HG03342 (cell line): ENCODE data around the gene CEP72.
"Not testable (repeated sequence)": the region's sequence is repeated elsewhere in the genome, so short reads cannot be mapped to it uniquely, and the experiment has no call there.

Experiments
- ATAC-seq: cut with Tn5 transposase; IDR thresholded peaks from one replicate; pipeline ENCODE4 v1.9.1; 2021; ENCODE audit warnings: mild to moderate bottlenecking, moderate library complexity; ENCODE audit not compliant: unreplicated experiment

CEP72 gene

DNA sequence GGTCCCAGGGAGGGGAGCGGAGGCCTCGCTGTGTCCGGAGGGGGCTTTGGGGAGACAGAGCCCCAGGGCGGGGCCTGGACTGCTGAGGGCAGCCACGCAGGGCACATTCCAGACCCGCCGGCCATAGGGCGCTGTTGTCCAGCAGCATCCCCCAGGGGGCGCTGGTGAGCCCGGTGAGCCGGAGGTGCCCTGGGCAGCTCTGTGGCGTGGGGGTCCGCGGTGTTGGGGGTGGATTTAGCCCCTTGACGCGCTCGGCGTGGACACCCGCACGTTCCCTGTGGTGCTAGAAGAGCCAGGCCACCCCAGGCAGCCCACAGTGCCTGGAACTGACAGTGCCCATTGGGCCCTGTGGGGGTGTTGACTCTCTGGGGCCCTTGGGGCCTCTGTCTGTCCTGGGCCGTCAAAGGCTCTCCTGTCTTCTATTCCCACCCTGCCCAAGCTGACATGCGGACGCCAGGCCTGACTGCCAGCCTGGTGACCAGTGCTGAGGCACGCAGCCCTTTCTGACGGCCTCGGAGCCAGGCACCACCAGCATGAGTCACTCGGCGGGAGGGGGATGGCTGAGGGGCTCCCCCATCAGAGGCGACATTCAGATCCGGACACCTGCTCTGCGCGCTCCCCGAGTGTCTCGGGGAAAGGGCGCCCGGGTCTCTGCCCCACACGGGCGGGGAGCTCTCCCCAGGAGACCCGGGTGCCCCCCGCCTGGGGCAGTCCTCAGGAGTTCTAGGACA, 57.1 kb downstream of the CEP72 start:
- ATAC-seq = no peak

DNA sequence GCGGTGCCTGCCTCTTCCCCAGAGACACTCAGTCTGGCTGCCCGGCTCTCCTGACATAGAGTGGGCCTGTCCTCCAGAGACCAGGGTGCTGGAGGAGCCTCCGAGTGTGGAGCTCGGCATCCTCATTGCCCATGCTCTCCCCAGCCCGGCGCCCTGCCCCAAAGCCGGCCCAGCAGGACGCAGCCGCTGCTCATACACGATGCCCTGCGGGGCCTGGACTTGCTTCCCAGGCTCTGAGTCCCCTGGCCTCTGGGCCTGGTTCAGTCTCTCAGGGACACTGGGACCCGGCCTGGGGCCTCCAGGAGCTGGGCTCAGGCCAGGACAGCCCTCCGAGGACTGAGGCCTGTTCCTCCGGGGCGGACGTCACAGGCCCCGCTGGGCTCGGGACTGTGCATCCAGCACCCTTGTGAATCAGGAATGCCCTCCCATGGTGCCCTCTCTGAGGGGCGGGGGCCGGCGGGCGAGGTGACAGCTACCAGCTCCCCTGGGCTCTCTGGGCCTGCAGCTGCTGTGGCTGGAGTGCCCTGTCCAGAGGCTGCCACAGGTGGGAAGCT, 57.8 kb downstream of the CEP72 start:
- no peak for ATAC-seq

DNA sequence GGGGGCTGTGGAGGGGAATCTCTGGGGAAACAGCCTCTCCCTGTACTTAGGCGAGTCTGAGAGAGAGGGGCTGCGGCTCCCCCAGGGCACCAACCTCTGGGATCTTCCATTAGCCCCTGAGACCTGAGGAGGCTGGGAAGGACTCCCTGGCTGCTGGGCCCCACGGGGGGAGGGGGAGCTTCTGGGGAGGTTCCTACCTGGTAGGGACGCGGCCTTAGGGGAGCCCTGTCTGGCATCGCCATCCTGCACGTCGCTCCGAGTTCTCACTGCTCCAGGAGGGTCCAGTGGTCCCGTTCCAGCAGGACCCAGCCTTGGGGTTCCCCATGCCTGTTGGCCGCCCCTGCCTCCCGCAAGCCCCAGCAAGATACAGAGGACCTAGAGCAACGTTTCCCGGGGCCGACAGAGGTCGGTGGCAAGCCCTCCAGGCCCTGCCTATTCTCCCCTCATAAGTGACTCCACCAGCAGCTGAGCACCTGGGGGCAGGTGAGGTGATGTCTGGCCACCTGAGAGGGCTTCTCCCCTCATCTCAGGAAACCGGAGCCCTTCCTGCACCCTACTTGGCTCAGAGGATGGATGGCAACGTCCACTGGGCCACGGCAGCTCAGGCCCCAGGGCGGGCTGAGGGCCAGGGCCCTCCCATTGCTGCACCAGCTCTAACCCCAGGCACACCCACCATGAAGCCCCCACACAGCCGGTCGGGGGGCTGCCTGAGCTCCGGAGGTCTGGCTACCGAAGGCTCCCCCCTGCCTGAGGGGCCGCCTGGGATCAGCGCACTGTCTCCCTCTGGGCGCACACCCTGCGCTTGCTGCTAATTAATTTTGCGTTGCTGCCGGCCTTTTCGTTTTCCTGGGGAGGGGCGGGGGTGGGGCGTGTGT, 58.5 kb downstream of the CEP72 start:
- ATAC-seq = no peak

DNA sequence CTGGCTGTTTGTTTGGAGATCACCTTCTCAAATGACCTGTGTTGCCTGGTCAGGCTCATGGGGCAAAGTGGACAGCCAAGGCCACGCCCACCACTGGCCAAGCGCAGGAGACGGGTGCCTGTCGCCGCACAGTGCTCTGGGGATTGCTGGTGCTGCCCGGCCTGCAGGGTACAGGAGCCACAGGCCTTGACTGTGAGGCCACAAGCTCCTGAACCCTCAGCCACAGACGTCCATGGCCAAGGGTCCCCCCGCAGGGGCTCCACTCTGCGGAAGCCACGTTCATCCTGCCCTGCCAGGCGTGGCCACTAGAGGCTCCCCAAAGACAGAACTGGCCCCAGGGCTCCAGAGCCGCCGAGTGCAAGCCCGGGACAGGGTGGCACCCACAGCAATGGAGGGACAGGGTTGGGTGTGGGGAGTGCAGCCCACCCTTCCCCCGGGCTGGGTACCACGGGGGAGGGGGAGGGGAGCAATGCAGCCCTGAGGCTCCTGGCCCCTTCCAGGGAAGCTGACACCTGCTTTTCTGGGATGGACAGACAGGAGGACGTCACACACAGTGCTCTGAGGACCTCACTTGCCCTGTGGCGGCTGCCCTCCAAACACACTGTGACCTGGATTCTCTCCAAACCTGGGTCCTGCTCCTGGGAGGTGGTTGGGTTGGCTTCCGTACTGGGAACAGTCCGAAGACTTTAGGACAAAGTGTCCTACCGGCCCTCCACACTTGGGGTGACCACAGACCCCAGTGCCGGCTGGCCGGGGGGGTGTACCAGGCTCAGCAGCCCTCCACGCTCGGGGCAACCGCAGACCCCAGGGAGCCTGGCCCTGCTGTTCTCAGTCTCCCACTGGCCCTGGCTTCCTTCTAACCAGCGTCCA, 59.6 kb downstream of the CEP72 start:
- ATAC-seq = no peak

DNA sequence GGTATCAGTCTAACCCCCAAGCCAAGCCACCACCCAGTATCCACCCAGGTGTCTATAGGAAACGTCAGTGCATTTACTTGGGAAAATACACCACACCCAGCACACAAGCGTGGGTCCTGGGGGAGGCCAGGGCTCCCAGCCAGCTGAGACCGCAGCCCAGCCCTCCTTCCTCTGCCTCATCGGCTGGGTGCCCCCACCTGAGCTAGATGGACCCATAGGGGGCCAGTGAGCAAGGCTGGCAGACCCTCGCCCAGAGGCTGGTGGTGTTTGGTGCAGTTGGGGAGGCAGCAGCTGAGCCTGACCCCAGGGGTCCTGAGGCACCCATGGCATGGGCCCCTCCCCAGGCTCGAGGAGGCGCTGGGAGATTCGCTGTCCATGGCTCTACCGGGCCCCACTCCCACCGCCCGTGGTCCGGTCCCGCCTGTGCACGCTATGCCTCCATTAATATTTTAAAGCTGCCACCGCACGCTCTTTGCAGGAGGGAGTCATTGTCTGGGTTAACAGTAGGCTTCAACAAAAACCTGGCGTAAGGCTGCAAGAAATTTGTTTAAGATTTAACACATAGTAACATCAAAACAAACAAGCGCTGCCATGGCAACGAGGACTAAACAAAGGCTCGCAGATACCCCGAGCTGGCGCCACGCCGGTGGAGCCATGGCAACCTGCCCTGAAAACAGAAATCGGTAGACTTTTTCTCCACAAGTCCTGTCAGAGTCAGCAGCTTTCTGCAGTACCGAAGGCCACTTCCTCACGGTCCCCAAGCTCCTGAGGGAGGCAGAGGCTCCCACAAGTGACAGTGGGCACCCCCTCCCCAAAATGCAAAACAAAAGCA, 60.4 kb downstream of the CEP72 start:
- peak; percentile 63 for ATAC-seq

DNA sequence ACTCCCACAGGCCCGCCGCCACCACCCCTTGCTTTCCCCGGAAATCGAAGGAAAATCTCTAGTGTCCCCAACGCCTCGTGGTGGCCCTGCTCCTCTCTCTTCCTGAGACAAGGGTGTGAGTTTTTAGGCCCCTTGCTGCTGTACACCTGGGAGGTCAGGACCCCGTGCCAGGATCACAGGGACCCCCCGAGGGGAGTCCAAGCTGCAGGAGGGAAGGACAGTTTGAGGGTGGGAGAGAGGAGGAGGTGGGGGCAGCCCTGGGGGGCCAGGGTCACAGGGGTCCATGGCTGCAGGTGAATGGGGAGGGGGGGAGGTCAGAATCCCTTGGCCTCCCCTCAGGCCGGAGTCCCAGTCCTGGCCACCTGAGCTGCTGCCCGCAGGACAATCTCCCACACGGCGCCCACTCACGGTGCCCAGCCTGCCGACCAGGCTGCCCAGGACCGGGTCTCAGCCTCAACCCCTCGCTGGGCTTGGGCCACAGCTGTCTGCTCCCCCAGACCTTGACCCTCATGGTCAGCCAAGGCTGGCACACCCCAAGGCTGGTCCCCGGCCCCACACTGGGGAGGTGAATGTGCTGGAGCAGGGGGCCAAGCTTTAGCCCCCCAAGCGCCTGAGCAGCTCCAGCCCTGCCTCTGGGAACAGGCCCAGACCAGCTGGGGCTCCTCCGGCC, 61.2 kb downstream of the CEP72 start:
- ATAC-seq = no peak

DNA sequence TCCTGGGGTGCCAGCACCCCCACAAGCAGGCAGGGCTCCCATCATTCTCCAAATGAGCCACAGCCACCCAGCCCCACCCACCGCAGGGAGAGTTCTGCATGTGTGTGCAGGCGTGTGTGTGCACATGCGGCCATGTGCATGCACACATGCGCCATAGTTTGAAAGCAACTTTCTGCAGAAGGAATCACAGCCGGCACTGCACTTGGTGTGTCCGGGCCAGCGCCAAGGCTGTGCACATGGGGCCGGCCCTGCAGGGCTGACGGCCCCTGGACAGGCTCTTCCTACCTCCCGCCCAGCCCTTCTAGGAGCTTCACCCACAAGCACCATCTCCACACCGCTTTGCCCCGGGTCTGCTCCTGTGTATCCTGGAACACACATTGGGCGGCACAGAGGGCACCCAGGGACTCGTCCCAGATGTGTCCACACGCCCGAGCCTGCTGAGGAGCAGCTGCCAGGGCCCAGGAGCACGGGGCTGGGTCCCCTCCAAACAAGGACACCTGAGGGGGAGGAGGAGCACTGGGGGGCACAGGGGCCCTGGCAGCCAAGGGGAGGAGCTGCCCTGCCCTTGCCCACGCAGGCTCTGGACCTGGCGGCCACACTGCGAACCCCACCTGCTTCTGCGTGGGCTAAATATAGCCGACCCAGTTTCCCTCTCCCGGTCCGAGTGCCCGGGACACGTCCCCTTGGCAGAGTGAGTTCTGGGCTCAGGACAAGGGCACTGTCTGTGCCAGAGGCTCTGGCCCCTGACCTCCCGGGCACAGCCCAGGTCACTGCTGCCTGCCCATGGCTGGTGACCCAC, 61.9 kb downstream of the CEP72 start:
- no peak for ATAC-seq

DNA sequence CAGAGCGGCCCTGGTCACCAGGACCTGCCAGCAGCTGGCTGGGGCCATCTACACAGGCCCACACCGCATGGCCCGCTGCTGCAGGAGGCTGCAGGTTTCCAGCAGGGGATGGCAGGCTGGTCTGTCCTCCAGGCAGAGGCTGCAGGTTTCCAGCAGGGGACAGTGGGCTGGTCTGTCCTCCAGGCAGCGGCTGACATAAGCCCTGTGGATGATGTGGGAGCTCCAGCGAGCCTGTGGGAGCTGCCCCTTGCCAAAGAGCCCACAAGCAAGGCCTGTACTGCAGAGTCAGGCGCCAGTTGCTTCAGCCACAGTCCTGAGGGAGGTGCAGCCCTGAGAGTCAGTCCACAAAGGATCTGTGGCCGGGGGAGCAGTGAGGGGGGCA, 62.5 kb downstream of the CEP72 start:
- no peak for ATAC-seq

DNA sequence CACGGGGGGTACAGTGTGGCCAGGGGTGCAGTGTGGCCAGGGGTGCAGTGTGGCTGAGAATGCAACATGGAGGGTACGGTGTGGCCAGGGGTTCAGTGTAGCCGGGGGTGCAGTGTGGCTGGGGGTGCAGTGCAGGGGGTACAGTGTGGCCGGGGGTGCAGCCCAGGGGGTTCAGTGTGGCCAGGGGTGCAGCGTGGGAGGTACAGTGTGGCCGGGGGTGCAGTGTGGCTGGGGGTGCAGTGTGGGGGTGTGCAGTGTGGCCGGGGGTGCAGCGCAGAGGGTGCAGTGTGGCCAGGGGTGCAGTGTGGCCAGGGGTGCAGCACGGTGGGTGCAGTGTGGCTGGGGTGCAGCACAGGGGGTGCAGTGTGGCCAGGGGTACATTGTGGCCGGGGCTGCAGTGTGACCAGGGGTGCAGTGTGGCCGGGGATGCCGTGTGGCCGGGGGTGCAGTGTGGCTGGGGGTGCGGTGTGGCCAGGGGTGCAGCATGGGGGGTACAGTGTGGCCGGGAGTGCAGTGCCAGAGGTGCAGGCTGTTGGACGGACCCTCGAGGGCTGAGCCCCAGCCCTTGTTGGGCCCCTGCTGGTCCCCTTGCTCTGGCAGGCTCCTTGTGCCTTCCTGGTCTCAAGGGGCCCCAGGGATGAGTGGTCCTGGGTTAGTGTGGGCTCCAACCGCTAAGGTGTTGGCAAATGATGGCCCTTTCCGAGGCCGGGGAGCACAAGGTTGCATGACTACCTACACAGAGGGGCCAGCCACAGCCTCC, 63.2 kb downstream of the CEP72 start:
- no peak for ATAC-seq

DNA sequence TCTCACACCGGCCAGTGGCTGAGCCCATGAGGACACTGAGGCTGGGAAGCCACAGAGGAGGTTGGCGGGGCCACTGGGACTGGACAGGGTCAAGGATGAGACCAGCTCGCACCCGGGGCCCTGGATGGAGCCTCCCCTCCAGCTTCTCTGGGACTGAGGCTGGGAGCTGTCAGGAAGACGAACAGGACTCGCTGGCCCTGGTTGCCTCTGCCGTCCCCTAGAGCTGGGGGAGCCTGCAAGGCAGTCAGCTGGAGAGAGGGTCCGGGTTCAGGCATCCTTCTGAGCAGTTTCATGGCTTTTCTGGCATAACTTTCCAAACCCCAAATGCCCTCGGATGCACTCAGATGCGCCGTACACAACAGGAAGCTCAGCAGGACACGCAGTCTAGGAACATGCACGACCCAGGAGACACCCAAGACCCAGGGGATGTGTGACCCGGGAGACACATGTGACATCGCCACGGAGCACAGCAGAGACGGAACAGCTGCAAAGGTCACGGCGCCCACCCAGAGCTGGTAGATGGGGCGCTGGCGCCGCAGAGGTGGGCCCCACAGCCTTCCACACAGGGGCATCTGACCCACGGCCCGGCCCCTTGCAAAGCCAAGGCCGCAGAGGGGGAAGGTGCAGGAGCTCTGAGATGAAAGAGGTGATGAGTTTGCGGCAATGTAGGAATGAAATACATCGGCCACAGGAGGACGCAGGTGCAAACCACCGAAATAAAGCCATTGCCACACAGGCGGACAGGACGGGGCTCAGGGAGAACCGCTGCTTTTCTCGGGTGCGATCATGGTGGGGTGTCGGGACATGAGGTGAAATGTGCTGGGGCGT, 63.9 kb downstream of the CEP72 start:
- no peak for ATAC-seq

DNA sequence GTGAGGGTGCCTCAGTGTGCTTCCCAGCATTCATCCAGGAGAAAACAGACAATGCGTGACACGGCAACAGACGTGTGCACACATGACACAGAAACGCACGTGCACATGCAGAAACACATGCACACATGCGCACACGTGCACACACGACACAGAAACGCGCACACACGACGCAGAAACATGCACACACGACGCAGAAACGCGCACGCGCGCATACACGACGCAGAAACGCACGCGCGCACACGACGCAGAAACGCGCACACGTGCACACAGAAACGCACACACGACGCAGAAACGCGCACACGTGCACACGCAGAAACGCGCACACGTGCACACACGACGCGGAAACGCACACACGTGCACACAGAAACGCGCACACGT, 64.5 kb downstream of the CEP72 start:
- no peak for ATAC-seq

DNA sequence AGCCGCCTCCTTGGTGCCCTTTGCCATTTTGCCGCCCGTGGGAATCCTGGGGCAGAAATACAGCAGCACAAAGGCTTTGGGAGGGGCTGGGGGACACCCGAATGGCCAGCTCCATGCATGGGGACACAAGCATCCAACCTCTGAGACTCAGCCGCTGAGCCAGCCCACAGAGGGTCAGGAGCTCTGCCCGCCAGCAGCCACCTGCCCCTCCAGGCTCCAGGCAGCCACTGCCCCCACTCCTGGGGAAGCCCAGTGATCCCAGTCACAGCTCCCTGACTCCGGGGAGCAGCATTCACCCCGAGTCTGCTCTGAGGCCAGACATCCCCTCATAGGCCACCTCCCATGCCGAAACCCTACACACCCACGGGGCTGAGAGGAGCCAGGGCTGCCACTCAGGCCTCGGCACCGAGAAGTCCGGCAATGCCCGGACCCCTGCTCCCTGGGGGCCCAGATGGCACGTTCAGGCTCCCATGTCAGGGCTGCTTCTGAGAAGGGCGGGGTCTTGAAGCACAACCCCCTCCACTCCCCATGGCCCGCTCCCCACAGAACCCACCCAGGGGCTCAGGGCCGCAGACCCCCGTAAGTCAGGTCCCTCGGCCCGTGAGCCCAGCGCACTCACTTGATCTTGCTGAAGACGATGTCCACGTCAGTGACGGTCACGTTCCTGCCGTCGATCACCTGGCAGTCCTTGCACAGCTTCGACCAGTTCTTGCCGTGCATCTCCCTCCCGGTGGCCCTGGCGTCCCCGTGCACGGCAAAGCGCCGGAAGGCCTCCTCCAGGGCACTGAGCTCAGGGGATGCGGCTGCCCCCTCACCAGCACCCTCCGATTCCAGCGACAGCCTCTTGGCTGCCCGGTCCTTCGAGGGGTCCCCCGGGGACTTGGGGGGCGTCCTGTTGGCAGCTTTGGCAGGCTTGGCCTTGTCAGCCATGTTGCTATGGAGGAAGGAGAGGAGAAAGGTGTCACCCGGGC, 65.3 kb downstream of the CEP72 start:
- ATAC-seq = no peak

DNA sequence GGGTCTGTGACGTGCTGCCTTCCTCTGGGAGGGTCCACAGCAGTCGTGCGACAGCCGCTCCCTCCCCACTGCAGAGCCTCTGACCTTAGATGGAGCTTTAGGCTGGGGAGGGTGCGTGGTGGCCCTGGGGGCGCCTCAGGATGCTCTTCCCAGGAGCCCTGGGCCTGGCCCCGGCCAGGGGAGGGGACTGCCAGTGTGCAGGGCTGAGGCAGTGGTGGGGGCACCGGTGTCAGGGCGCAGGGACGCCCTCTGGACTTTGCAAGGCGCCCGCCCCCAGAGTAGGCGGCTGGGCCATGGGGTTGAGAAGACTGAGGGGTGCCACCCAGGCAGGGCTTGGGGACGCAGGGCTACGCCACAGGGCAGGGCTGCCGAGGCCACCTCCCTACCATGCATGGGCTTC, 66.4 kb downstream of the CEP72 start:
- not testable (repeated sequence) for ATAC-seq

DNA sequence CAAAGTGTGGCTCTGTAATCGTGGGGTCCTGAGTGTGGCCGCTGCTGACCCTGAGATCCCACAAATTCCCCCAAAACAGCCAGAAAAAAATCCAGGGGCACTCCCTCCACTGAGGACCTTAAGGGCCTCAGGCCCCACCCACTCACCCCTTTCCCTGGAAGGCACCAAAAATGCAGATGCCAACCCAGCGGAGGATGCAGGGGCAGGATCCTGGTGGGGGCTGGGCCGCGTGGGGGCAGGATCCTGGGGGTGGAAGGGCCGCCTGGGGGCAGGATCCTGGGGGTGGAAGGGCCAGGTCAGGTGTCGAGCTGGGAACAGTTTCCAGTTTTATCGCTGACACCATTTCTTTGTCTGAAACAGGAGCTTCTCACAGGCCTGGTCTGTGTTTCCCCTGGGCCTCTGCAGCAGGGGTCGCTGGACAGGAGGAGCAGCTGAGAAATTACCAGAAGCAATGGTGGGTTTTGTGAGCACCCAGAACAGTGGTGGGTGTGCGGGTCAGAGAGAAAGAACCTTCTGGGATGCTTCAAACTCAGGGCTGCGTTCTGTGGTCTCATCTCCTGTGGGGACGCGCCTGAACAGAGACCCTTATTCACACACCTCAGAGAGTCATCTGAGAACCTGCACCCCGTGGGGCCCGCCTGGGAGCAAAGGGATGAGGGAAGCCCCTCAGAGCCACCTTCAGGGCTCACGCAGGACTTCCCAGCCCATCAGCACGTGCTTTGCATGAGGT, 67.2 kb downstream of the CEP72 start:
- ATAC-seq = not testable (repeated sequence)

DNA sequence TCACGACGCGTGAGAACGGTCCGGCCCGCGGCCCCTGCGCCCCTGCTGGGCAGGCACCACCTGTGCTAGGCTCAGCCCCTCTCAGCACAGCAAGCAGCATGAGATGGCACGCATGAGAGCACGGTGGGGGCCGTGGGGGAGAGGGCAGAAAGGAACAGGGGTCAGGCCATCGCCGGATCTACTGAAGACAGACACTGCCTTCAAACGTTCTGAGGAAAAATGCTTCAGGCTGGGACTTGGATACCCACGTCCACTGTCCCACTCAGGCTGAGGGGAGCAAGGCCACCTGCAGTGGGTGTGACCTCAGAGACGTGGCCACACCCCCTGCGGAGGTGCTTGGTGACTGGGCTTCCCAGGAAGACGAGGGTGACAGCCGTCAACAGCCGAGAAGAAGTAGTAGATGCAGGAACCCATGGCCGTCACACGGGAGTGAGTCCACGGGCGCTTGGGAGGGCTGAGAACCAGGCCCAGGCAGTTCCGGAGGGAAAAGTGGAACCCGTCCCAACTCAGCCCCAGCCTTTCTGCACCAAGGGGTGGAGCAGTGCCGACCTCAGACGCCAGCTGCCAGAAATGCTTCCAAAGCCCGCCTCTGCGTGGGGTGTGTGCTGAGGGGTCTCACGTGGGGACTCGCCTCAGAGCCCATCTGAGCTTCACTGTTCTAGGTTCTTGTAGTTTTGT, 68.1 kb downstream of the CEP72 start:
- not testable (repeated sequence) for ATAC-seq
